ENCODE measurements around the gene CTCFL. TPM values are rescaled to one million over a fixed set of nuclear protein-coding genes. Genes with fewer than 3 reads are reported as not detected.

Gene CTCFL
- total and polyA plus RNA-seq, 4 donors: 0.05 to 0.08 (median 0.08) TPM; not detected in 1

DNA sequence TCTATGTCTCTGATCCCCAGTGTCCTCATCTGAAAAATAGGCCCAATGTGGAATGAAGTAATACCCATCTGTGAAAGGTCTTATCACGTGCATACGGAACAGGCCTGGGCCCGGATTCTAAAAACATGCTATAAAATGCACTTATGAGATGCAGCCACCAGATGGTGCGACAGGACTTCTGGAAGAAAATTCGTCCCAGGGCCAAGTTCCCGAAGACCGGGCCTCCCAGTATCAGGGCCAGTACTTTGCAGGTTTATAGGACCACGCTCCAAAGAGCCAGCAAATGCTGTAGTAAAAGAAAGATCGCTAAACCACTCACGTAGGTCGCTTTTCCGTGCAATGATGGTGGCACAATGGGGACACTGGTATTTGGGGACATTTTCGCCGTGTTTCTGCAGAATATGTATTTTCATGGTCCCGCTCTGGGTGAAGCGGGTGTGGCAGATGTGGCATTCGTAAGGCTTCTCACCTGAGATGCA, 10.6 kb downstream of the CTCFL start:
- peak; percentile 69 for DNase-seq (ENCODE audit: low spot score)
- no peaks in the 10 kb centered on the region for H3K36me3 ChIP-seq (ENCODE audit: control insufficient read depth in 4 of 4, insufficient read depth in 3 of 4, low read depth in 1 of 4, low read length in 3 of 4)
- no peaks in the 10 kb centered on the region for H3K27me3 ChIP-seq (ENCODE audit: control insufficient read depth in 4 of 4, insufficient read depth in 4 of 4, low read length in 3 of 4)
- peaks cover 0 to 2% (median 0%) of the 10 kb centered on the region in 4 donors for H3K4me1 ChIP-seq (ENCODE audit: control insufficient read depth in 4 of 4, insufficient read depth in 4 of 4, low read length in 3 of 4)
- WGBS: 34% methylated on average over 17 of the region's 17 CpGs
- no peak overlapping the region for H3K27ac ChIP-seq (ENCODE audit: low read depth in 1 of 2, low read length in 2 of 2)
- no peak overlapping the region for H3K4me3 ChIP-seq (ENCODE audit: low read depth in 1 of 3, low read length in 3 of 3)
- no peaks in the 10 kb centered on the region for H3K9me3 ChIP-seq (ENCODE audit: control insufficient read depth in 4 of 4, low read length in 3 of 4)
- TF ChIP-seq, protein P1, sequence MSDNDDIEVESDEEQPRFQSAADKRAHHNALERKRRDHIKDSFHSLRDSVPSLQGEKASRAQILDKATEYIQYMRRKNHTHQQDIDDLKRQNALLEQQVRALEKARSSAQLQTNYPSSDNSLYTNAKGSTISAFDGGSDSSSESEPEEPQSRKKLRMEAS (IDR thresholded peaks at IDR 0.05): no peak
- no peak for TF ChIP-seq HNF4G (IDR thresholded peaks at IDR 0.05)
- TF ChIP-seq, protein P2, sequence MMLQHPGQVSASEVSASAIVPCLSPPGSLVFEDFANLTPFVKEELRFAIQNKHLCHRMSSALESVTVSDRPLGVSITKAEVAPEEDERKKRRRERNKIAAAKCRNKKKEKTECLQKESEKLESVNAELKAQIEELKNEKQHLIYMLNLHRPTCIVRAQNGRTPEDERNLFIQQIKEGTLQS (IDR thresholded peaks at IDR 0.05): no peak
- TF ChIP-seq, protein P3, sequence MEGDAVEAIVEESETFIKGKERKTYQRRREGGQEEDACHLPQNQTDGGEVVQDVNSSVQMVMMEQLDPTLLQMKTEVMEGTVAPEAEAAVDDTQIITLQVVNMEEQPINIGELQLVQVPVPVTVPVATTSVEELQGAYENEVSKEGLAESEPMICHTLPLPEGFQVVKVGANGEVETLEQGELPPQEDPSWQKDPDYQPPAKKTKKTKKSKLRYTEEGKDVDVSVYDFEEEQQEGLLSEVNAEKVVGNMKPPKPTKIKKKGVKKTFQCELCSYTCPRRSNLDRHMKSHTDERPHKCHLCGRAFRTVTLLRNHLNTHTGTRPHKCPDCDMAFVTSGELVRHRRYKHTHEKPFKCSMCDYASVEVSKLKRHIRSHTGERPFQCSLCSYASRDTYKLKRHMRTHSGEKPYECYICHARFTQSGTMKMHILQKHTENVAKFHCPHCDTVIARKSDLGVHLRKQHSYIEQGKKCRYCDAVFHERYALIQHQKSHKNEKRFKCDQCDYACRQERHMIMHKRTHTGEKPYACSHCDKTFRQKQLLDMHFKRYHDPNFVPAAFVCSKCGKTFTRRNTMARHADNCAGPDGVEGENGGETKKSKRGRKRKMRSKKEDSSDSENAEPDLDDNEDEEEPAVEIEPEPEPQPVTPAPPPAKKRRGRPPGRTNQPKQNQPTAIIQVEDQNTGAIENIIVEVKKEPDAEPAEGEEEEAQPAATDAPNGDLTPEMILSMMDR (IDR thresholded peaks at IDR 0.05; ENCODE audit: low read depth, low read length, missing input control): peak; percentile 88
- peak in 1 of 2 donors; percentile 15 for TF ChIP-seq HNF4A (conservative IDR thresholded peaks at IDR 0.05)
- no peak for TF ChIP-seq YY1 (IDR thresholded peaks at IDR 0.05)
- TF ChIP-seq, protein P4, sequence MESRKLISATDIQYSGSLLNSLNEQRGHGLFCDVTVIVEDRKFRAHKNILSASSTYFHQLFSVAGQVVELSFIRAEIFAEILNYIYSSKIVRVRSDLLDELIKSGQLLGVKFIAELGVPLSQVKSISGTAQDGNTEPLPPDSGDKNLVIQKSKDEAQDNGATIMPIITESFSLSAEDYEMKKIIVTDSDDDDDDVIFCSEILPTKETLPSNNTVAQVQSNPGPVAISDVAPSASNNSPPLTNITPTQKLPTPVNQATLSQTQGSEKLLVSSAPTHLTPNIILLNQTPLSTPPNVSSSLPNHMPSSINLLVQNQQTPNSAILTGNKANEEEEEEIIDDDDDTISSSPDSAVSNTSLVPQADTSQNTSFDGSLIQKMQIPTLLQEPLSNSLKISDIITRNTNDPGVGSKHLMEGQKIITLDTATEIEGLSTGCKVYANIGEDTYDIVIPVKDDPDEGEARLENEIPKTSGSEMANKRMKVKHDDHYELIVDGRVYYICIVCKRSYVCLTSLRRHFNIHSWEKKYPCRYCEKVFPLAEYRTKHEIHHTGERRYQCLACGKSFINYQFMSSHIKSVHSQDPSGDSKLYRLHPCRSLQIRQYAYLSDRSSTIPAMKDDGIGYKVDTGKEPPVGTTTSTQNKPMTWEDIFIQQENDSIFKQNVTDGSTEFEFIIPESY (IDR thresholded peaks at IDR 0.05): no peak
- no peak for TF ChIP-seq EGR1 (IDR thresholded peaks at IDR 0.05; ENCODE audit: low read depth in 2 of 2)
- TF ChIP-seq, protein P5, sequence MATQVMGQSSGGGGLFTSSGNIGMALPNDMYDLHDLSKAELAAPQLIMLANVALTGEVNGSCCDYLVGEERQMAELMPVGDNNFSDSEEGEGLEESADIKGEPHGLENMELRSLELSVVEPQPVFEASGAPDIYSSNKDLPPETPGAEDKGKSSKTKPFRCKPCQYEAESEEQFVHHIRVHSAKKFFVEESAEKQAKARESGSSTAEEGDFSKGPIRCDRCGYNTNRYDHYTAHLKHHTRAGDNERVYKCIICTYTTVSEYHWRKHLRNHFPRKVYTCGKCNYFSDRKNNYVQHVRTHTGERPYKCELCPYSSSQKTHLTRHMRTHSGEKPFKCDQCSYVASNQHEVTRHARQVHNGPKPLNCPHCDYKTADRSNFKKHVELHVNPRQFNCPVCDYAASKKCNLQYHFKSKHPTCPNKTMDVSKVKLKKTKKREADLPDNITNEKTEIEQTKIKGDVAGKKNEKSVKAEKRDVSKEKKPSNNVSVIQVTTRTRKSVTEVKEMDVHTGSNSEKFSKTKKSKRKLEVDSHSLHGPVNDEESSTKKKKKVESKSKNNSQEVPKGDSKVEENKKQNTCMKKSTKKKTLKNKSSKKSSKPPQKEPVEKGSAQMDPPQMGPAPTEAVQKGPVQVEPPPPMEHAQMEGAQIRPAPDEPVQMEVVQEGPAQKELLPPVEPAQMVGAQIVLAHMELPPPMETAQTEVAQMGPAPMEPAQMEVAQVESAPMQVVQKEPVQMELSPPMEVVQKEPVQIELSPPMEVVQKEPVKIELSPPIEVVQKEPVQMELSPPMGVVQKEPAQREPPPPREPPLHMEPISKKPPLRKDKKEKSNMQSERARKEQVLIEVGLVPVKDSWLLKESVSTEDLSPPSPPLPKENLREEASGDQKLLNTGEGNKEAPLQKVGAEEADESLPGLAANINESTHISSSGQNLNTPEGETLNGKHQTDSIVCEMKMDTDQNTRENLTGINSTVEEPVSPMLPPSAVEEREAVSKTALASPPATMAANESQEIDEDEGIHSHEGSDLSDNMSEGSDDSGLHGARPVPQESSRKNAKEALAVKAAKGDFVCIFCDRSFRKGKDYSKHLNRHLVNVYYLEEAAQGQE (IDR thresholded peaks at IDR 0.05): no peak
- TF ChIP-seq NR2F2 (IDR thresholded peaks at IDR 0.05): no peak
- TF ChIP-seq SP1 (IDR thresholded peaks at IDR 0.05): peak; percentile 6
- peak; percentile 100 for TF ChIP-seq RAD21 (IDR thresholded peaks at IDR 0.05)
- TF ChIP-seq GABPA (IDR thresholded peaks at IDR 0.05 in 1 of 2, conservative IDR thresholded peaks at IDR 0.05 in 1 of 2): no peak
- no peak overlapping the region for H3K9ac ChIP-seq (ENCODE audit: low read depth in 1 of 2, low read length in 2 of 2)

DNA sequence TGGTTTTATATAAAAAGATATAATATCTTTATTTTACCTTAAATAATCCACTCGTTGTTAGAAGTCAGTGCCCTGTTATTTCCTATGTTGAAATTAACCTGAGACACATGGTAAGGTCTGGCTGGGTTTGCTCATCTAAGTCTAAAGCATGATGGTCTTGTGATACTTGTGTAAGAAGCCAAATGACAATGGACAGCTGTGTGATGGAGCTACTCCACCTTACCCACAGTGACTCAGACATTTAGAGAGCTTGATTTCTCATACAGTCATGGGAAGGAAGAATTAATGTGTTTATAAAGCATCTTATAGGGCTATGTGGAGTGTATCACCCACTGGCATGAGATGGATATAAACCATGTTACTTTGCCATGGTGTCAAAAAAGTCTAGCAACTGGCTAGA, 11.7 kb downstream of the CTCFL start:
- no peak for DNase-seq (ENCODE audit: low spot score)
- Histone ChIP-seq H3K4me1 (ENCODE audit: control insufficient read depth in 4 of 4, insufficient read depth in 4 of 4, low read length in 3 of 4) (peaks cover 0 to 2% (median 0%) of the 10 kb centered on the region in 4 donors), H3K27me3 (ENCODE audit: control insufficient read depth in 4 of 4, insufficient read depth in 4 of 4, low read length in 3 of 4) (no peaks in the 10 kb centered on the region), H3K9me3 (ENCODE audit: control insufficient read depth in 4 of 4, low read length in 3 of 4) (no peaks in the 10 kb centered on the region), H3K9ac (ENCODE audit: low read depth in 1 of 2, low read length in 2 of 2) (no peak overlapping the region), H3K27ac (ENCODE audit: low read depth in 1 of 2, low read length in 2 of 2) (no peak overlapping the region), H3K36me3 (ENCODE audit: control insufficient read depth in 4 of 4, insufficient read depth in 3 of 4, low read depth in 1 of 4, low read length in 3 of 4) (no peaks in the 10 kb centered on the region), H3K4me3 (ENCODE audit: low read depth in 1 of 3, low read length in 3 of 3) (no peak overlapping the region)
- TF ChIP-seq FOXA1 (IDR thresholded peaks at IDR 0.05): no peak
- TF ChIP-seq RXRA (IDR thresholded peaks at IDR 0.05): no peak
- TF ChIP-seq YY1 (IDR thresholded peaks at IDR 0.05): no peak
- TF ChIP-seq HNF4A (conservative IDR thresholded peaks at IDR 0.05): no peak
- TF ChIP-seq, protein P2 (IDR thresholded peaks at IDR 0.05): no peak
- TF ChIP-seq, protein P4 (IDR thresholded peaks at IDR 0.05): no peak
- WGBS: 57% methylated on average over 1 of the region's 1 CpG

Measured in liver (tissue), 9 donors.